ENCODE results near the gene FRMD3.

DNA sequence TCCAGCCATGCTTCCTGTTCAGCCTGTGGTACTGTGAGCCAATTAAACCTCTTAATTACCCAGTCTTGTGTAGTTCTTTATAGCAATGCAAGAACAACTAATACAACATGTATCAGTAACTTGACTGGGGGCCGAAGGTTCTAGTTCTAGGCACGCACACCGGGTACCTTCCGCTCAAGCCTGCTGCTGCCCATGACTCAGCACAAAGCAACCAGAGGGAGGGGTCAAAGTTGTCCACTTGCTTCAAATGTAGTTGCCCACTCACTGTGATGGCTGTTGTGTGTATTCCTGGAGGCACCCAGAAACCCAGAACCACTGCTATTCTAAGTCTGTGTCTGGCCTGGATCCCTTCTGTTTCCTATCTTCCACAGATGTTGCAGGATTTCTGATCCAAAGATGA, 222.6 kb downstream of the FRMD3 start:
- TF ChIP-seq, protein P1, sequence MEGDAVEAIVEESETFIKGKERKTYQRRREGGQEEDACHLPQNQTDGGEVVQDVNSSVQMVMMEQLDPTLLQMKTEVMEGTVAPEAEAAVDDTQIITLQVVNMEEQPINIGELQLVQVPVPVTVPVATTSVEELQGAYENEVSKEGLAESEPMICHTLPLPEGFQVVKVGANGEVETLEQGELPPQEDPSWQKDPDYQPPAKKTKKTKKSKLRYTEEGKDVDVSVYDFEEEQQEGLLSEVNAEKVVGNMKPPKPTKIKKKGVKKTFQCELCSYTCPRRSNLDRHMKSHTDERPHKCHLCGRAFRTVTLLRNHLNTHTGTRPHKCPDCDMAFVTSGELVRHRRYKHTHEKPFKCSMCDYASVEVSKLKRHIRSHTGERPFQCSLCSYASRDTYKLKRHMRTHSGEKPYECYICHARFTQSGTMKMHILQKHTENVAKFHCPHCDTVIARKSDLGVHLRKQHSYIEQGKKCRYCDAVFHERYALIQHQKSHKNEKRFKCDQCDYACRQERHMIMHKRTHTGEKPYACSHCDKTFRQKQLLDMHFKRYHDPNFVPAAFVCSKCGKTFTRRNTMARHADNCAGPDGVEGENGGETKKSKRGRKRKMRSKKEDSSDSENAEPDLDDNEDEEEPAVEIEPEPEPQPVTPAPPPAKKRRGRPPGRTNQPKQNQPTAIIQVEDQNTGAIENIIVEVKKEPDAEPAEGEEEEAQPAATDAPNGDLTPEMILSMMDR (IDR thresholded peaks at IDR 0.05): no peak
- TF ChIP-seq POLR2AphosphoS5 (IDR thresholded peaks at IDR 0.05) (no peak), POLR2A (IDR thresholded peaks at IDR 0.05) (no peak)
